ENCODE results near the gene HLA-B.

HLA-B gene

GRCh38 chr6:31321820-31322219 is 35.2 kb downstream of the HLA-B start:
- no peak for DNase-seq (ENCODE audit: low read depth)
- TF ChIP-seq CTCF (IDR thresholded peaks at IDR 0.05; ENCODE audit: insufficient read depth, low read depth, low read length, missing control alignments), result no peak
- H3K4me3 ChIP-seq (ENCODE audit: low read depth, low read length), result no peak overlapping the region

- no peak for DNase-seq (ENCODE audit: low read depth)
- no peak for TF ChIP-seq CTCF (IDR thresholded peaks at IDR 0.05; ENCODE audit: insufficient read depth, low read depth, low read length, missing control alignments)
- no peak overlapping the region for H3K4me3 ChIP-seq (ENCODE audit: low read depth, low read length)
Measured at GRCh38 chr6:31321005-31321707, 35.8 kb downstream of the HLA-B start.

- TF ChIP-seq CTCF (IDR thresholded peaks at IDR 0.05; ENCODE audit: insufficient read depth, low read depth, low read length, missing control alignments), result no peak
- DNase-seq (ENCODE audit: low read depth), result no peak
Measured at GRCh38 chr6:31317036-31317435, 39.9 kb downstream of the HLA-B start.

GRCh38 chr6:31309641-31310040 is 47.3 kb downstream of the HLA-B start:
- no peak for TF ChIP-seq CTCF (IDR thresholded peaks at IDR 0.05; ENCODE audit: insufficient read depth, low read depth, low read length, missing control alignments)

More at GRCh38 chr6:31317036-31317435, 39.9 kb downstream of the HLA-B start:
- no peak overlapping the region for H3K4me3 ChIP-seq (ENCODE audit: low read depth, low read length)

GRCh38 chr6:31308845-31309175 is 48.2 kb downstream of the HLA-B start:
- TF ChIP-seq CTCF (IDR thresholded peaks at IDR 0.05; ENCODE audit: insufficient read depth, low read depth, low read length, missing control alignments), result no peak
- H3K4me3 ChIP-seq (ENCODE audit: low read depth, low read length), result peak overlapping the region; percentile 69
- no peak for DNase-seq (ENCODE audit: low read depth)

More at GRCh38 chr6:31309641-31310040, 47.3 kb downstream of the HLA-B start:
- no peak for DNase-seq (ENCODE audit: low read depth)
- no peak overlapping the region for H3K4me3 ChIP-seq (ENCODE audit: low read depth, low read length)

GRCh38 chr6:31308050-31308844 is 48.7 kb downstream of the HLA-B start:
- H3K4me3 ChIP-seq (ENCODE audit: low read depth, low read length), result peak overlapping the region; percentile 69
- TF ChIP-seq CTCF (IDR thresholded peaks at IDR 0.05; ENCODE audit: insufficient read depth, low read depth, low read length, missing control alignments), result no peak
- DNase-seq (ENCODE audit: low read depth), result peak; percentile 88

Measured in GM12865 (cell line).